ENCODE measurements around the gene LCN15.
"Not testable (repeated sequence)": the region's sequence is repeated elsewhere in the genome, so short reads cannot be mapped to it uniquely, and the experiment has no call there.

Gene LCN15

DNA sequence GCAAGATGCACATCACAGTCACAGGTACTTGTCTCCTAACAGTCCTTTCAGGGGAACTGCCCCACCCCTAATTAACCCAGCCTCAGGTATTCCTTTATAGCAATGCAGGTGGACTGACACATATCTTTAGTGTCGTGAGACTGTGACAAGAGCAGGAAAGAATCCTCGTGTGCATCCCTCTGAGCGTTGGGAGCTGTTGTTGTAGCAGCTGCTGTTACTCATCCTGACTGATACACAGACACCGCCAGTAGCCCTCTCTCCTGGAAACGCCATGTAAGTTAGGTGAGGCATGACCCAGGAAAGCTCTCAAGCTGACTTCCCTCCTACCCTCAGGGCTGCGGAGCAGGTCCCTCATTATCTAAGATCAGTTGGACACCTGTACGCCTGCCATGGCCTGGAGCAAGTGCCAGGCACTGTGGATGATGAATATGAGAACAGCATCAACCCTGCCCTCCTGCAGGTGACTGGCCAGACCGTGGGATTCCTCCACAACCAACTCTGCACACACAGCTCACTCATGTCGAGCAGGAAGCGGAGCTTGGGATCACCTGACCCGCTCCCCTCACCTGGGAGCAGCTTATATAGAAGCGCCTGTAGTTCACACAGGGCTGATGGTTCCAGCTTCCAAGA is 10.2 kb upstream of the LCN15 start:
- no peak for DNase-seq

DNA sequence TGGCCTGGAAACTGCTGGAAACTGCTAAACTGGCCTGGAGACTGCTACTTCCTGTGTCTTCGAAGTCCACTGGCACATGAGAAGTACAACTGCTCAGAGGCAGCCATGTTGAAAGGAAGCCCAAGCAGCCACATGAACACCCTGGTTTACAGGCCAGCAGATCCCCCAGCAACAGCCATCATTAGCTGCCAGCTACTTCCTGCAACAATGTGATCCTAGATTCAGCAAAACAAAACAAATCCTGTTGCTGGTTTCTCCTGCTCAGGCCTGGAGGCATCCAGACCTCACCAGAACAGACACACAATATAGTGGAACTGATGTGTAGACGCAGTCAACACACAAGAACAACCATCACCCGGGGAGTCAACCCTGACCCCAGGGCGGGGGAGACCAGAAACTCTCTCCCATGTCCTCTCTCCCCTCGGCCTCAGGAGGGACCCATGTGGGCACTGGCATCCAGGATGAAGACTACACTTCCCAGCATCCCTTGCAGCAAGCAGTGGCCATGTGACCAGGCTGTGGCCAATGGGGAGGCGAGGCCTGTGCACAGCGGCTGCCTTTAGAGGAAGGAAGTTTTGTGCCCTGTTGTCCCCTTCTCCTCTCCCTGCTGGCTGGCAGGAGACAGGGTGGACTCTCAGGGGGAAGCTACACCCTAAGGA is 9.2 kb upstream of the LCN15 start:
- peak; percentile 17 for DNase-seq

DNA sequence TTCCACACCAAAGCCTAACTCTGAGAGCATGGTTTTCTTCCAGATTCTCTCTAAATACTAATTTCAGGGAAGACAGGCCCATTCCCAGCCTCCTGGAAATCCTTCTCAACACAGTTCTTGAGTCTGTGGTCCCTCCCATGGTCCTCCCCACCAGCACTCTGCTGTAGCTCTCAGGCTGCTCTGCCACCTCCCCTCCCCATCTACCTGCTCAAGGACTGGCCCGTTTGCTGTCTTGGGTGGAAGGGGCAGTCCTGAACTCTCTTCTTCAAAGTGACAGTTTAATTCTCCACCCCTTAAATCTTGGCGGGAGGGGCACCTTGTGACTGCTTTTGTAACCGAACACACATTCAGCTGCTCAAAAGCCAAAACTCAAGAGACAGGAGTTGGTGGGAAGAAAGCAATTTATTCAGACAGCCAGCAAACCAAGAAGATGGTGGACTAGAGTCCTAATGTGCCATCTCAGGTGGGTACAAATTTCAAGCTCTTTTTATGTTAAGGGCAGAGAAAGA is 7.6 kb upstream of the LCN15 start:
- no peak for DNase-seq

DNA sequence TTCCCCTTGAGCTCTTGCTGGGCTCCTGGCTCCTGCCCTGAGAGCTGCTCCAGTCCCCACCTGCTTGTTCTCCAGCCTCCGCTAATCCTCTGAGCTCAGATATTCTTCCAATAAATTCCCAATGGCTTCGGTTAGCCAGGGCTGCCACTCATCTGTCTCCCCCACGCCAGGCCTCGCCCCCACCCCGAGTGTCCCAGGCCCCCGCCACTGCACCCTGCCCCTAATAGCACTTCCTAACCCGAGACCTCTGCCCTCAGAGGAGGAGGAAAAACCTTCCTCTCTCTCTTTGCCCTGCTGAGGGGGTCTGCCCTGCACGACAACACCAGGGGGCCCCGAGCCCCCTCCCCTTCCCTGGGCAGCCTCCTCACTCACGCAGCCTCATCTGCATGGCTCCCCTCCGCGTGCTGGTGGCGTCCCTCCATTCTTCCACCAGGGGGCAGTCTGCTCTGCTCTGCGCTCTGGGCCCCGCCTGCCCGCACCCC is 5.4 kb upstream of the LCN15 start:
- no peak for DNase-seq

DNA sequence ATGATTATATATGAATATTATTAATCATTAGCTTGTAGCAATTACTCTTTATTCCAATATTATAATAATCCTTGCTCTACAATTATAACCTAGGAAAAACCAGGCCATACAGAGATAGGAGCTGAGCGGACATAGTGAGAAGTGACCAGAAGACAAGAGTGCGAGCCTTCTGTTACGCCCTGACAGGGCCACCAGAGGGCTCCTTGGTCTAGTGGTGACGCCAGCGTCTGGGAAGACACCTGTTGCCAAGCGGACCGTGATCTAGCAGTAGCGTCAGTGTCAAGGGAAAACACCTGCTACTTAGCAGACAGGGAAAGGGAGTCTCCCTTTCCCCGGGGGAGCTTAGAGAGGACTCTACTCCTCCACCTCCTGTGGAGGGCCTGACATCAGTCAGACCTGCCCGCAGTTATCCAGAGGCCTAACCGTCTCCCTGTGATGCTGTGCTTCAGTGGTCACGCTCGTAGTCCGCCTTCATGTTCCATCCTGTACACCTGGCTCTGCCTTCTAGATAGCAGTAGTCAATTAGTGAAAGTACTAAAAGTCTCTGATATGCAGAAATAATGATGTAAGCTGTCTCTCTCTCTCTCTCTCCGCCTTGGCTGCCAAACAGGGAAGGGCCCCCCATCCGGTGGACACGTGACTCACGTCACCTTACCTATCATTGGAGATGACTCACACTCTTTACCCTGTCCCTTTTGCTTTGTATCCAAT is 2.2 kb upstream of the LCN15 start:
- peak; percentile 81 for DNase-seq

DNA sequence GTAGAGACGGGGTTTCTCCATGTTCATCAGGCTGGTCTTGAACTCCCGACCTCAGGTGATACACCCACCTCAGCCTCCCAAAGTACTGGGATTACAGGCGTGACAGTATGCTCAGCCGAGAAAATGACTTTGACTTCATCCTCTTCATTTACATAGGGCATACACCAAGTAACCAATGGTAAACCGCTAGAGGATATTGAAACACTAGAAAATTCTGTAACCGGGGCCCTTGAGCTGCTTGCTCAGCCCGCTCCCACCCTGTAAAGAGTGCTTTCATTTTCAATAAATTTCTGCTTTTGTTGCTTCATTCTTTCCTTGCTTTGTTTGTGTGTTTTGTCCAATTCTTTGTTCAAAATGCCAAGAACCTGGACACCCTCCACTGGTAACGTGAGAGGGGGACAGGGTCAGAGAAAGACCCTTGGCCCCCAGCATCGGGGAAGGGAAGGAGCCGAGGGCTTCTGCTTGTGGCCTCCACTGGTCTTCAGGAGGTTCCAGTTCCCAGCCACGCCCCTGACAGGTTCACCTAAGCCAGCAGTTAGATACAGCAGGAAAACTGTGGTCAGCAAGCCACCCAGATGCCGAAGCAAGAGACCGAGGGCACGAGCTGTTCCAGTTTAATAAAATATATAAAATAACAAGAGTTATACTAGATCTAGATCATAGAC is 1.6 kb upstream of the LCN15 start:
- not testable (repeated sequence) for DNase-seq

DNA sequence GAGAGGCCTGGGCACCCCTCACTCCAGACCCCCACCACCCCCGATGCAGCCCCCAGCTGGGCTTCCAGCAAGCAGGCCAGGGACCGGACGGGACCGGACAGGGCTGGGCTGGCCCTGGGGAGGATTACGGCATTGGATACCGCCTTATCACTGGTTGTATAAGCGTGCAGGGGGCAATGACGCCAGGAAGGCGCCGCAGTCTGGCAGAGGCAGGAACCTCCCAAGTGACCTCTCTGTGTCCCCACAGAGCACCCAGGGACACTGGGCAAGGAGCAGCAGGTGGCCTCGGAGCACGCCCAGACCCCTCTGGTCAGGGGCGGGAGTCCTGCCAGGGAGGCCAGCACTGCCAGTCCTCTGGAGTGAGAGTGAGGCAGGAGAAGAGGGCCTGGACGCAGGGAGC is 723 bp upstream of the LCN15 start:
- no peak for DNase-seq

DNA sequence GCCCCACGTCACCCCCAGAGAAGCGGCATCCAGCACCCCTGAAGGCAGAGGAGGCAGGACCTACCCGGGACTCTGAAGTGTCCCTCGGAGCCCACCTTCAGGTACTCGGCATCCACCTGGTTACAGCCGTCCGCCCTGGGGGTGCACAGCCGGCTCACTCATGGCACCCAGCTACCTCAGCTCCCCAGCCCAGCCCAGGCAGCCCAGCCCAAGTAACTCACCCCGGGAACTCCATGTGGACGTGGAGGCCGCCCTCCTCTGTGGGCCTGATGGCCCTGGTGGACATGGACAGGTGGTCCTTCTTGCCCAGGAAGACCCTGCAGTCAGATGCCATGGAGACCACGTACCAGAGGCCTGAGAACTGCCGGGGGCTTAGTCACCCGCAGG is 676 bp downstream of the LCN15 start:
- DNase-seq = no peak

DNA sequence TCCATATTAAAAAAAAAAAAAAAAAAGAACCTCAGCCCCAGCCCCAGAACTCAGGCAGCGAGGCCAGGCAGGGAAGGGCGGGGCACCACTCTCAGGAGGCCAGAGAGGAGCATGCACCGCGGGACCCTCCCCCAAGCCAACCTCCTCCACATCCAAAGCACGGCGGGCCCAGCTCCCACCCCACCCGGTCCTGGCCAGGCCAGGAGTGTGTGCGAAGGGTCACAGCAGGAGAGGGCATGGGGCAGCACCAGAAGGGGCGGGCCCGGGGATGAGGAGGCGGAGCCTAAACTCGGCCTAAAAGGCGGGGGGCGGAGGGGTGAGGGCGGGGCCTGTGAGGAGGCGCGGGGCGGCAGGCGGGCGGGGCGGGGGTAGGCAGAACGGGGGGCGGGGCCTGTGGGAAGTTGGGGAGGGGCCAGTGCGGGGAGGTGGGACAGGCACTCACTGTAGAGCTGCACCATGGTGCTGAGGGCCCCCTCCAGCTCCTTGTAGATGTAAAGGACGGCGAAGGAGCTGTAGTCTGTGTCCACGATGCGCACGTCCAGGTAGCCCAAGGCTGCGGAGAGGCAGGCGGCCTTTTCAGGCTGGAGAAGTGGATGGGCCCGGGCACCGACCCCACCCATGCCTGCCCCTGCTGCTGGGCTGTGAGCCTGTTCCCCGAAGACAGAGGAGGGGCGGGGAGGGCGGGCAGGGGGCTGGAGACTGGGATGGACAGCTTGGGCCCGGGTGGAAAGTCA is 1.2 kb downstream of the LCN15 start:
- DNase-seq = peak; percentile 40

DNA sequence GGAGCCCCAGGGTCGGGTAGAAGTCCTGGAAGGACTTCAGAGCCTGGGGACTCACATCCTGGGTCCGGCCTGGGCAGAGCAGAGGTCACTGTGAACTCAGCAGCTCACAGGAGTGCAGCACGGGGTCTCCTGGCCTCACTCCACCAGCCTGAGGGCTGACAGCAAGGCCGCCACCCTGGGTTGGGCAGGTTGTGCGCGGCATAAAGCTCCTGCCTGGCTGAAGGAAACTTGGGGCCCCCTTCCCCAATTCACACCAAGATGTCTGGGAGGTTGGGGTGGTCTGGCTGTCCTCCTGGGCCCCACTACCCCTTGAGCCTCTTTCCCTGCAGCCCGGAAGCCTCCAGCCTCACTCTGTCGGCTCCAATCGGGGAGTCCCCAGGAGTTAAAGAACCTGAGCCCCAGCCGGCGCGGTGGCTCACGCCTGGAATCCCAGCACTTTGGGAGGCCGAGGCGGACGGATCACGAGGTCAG is 2.1 kb downstream of the LCN15 start:
- no peak for DNase-seq

DNA sequence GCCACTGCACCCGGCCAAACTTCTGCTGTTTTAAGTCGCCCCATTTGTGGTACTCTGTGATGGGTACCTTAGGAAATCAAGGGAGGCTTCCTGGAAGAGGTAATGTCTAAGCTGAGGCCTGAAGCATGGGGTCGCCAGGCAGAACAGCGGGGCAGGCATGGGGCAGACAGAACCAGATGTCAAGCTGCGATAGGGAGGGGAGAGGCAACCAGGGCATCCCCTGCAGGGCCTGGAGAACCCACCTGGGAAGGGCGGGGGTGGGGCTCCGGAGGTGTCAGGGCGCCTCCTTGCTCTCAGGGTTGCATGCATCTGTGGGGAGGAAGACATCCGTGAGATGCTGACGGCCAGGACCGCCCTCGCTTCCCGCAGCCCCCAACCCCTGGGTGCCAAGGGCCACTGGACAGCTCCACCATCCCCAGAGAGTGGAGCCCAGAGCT is 2.8 kb downstream of the LCN15 start:
- no peak for DNase-seq

DNA sequence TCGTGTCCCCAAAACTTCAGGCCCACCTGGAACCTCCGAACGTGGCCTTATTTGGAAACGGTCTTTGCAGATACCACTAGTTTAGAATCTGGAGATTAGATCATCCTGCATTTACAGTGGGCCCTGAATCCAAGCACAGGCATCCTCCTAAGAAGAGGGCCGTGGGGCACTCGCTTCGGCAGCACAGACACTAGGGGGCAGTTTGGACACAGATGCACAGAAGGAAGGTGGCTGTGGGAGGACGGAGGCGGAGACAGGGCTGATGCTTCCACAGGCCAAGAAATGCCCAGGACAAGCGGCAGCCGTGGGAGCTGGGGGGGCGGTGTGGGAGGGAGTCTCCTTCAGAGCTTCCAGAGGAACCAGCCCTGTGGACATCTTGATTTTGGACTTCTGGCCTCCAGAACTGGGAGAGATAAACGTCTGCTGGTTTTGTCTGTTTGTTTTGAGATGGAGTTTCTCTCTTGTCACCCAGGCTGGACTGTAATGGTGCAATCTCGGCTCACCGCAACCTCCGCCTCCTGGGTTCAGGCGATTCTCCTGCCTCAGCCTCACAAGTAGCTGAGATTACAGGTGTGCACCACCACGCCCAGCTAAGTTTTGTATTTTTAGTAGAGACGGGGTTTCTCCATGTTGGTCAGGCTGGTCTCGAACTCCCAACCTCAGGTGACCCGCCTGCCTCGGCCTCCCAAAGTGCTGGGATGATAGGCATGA is 3.3 kb downstream of the LCN15 start:
- not testable (repeated sequence) for DNase-seq

DNA sequence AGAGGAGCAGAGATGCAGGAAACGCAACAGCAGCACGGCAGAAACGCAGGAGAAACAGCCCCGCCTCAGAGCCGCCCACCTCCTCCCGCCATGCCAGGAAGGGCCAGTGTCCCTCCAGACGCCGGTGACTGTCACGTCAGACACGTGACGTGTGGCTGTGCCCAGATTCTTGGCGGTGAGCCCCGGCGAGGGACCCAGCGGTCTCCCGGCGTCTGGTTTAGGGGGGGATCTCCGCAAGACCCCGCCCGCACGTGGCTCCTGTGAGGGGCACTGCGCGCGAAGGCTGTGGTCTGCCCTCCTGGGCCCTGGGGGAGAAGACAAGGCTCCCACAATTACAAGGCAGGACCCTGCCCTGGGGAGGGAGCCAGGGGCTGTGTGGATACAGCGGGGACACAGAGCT is 3.9 kb downstream of the LCN15 start:
- DNase-seq = no peak

DNA sequence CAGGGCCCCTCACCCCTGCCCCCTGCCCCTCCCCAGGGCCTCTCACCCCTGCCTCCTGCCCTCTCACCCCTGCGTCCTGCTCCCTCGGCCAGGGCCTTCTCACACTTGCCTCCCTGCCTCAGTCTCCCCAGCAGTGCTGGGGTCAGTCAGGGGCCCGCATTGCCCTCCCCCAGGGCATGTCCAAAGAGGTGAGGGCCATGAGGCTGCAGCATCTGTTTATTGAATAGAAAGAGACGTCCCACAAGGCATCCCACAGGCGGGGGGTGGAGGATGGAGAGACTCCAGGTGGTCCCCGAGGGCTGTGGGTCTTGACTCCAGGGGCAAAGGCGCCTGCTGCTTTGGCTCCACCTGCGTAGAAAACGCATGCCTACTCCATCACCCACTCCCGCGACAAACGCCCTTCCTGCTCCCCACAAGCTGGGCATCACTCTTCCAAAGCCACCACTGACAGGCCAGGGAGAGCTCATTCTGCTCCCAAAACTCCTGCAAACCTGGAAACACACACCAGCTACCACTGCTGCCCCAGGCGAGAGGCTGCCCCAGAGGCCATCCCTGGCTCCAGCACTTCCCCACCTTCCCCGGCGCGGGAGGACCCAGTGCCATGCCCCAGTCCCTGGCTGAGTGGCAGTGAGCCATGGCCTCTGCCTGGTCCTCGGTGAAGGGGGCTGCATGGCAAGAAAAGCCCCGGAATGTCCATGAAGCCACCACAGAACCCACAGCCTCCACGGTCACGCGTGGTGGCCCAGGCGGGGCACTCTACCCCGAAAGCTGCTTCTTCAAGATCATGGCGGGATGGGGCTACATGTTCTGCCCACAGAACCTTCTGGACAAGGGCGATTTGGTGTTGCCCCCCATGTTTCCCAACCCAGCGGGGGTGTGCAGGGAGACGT is 4.6 kb downstream of the LCN15 start:
- no peak for DNase-seq

DNA sequence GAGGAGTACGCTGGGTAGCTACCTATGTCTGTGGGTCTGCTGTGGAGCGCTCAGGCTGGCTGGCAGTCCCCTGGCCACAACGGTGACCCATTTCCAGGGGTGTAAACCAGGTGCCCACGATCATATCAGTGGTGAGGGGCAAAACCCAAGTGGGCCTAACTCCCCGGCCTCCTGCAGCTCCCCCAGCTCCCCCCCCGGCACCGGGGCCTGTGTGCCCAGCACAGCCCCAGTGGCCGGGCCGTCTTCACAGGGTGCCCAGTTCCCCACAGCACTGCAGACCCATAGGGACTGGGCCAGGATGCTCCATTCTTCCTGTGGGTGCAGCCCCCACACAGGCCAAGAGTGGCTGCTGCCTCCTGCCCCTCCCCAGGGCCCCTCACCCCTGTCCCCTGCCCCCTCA is 5.3 kb downstream of the LCN15 start:
- DNase-seq = no peak

DNA sequence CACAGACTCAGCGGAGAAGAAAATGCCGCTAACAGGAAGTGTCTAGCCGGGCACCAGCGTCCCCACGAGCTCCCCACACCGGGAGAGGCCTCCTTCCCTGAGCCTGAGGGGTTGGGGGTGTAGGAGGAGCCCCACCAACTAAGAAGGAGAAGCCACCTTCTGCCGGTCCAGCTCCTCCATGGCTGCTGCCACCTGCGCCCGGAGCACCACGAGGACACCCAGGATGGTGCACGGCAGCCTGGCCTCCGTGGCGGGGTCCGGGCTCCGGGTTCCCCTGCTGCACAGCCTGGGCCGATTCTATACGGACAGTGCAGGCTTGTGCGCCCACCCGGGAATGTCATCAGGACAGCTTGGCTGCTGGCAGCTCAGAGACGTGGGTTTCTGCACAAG is 6.6 kb downstream of the LCN15 start:
- no peak for DNase-seq

DNA sequence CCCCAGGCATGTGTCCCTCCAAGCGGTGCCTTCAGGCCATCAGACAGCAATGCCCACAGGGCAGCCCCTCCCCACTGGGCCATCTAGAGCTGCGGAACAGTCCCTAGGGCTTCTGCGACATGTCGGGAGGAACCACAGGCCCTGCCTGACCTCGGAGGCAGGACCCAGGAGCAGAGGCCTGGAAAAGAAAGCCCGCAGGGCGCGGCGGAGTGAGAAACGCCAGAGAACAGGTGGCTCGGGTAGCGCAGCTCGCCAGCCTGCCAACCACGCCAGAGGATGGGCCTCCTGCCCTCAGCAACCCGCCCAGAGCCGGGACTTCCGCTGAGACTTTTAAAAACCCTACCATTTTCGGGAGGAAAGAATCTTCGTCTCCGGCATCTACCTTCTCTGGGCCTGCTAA is 7.0 kb downstream of the LCN15 start:
- DNase-seq = no peak

DNA sequence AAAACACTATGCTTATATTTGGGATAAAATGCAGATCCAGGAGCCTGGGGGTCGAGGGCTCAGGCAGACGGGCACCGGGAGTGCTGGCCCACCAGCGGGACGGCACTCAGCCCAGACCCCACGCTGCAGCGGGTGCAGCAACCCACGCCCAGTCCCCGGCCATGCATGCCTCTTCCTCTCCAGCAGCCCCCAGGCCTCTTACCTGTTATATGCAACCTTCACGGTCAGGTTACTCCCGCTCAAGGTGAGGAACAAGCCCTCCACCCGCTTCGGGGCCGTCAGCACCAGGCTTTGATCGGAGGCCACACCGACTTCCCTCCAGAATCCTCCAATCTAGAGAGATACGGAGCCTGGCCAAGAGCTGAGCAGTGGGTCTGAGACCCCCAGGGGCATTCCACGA is 7.5 kb downstream of the LCN15 start:
- DNase-seq = no peak

DNA sequence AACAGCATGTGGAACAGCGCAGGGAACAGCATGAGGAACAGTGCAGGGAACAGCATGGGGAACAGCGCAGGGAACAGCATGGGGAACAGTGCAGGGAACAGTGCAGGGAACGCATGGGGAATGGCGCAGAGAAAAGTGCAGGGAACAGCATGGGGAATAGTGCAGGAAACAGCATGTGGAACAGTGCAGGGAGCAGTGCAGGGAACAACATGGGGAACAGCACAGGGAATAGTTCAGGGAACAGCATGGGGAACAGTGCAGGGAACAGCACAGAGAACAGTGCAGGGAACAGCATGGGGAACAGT is 8.2 kb downstream of the LCN15 start:
- no peak for DNase-seq

DNA sequence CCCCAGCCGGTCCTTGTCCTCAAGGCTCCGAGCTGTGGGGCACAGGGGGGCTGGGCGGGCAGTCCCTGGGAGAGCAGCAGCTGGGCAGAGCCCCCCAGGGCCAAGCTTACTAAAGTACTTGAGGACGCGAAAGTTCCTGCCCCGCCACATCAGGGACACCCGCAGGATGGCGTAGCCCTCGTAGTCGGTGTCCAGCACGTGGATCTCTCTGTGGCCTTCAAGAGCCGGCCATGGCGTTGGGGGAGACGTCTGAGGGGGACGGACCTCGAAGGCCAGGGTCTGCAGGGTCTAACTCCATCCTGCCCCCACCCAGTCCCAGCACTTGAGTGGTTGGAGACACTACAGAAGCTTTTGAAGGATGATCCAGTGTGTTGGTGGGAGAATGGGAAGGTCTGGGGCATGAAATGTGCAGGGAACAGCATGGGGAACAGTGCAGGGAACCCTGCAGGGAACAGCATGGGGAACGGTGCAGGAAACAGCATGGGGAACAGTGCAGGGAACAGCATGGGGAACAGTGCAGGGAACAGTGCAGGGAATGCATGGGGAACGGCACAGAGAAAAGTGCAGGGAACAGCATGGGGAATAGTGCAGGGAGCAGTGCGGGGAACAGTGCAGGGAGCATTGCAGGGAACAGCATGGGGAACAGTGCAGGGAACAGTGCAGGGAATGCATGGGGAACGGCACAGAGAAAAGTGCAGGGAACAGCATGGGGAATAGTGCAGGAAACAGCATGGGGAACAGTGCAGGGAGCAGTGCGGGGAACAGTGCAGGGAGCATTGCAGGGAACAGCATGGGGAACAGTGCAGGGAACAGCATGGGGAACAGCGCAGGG is 8.8 kb downstream of the LCN15 start:
- not testable (repeated sequence) for DNase-seq

Measured in NCI-H2029 (cell line).